Lower leg skin (tissue), 3 donors: ENCODE measurements around the gene MTA1.

Experiments used
- CTCF ChIP-seq, 3 donors: fragments of 450-650 bp; IDR thresholded peaks; one replicate each; pipeline ENCODE4 v1.5.1; 2016; ENCODE audit warnings: antibody characterized with exemption in 3 of 3, mild to moderate bottlenecking in 3 of 3, moderate library complexity in 2 of 3
- POLR2A ChIP-seq, 2 donors: fragments of 450-650 bp; IDR thresholded peaks; one replicate each; pipeline ENCODE4 v1.6.1; 2016 to 2017; ENCODE audit warnings: antibody characterized with exemption in 2 of 2, mild to moderate bottlenecking in 1 of 2, moderate library complexity in 1 of 2

GRCh38 chr14:105442125-105442524 is 22.5 kb downstream of the MTA1 start:
- TF ChIP-seq CTCF (IDR thresholded peaks at IDR 0.05) (no peak), POLR2A (IDR thresholded peaks at IDR 0.05) (no peak)
